Superior temporal gyrus (tissue), 1 donor: ENCODE results near the gene KIF9.
"Not testable (repeated sequence)": the region's sequence is repeated elsewhere in the genome, so short reads cannot be mapped to it uniquely, and the experiment has no call there.

ENCODE experiments used
- DNase-seq: peaks from one replicate; pipeline ENCODE4 v3.0.0-alpha.2; 2016; ENCODE audit errors: extremely low spot score

The KIF9 gene

DNA sequence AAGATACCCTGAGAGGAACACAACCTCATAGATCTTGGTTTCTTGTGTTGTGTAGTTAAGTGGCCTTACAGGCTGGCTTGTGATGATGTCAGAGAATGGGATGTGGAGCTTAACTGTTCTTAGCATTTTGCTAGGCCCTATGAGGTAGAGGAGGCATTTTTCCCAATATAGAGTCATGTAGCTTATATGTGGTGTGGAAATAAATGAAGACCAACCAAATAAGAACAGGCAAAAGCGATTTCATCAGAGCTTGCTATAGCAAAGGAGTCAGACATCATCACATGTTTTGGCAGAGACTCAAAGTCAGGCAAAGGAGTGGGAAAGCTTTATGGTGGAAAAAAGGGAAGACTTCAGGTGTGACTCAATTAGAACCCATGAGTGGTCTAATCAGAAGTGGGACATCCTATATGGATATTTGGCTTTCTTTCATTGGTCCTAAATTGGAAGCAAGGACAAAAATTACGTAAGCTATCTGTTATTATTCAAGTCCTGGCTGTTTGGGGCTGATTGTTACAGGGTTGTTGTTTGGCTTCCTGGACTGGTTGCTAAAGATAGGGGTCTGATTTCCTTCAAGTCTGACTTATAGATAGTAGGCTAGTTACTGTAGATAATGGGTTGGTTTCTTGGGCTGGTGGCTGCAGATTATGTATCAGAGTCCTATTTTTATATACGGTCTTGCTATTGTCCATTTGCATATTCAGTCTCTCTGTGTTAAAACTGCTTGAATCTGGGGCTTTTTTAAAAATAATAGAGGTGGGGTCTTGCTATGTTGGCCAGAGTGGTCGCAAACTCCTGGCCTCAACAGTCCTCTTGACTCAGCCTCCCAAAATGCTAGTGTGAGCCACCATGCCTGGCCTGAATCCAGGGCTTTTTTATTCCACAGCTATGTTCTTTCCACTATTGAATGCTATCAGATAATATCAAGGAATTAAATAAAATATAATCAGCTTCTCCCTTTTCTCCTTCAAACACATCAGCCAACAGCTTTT, 88.4 kb downstream of the KIF9 start:
- DNase-seq: no peak

DNA sequence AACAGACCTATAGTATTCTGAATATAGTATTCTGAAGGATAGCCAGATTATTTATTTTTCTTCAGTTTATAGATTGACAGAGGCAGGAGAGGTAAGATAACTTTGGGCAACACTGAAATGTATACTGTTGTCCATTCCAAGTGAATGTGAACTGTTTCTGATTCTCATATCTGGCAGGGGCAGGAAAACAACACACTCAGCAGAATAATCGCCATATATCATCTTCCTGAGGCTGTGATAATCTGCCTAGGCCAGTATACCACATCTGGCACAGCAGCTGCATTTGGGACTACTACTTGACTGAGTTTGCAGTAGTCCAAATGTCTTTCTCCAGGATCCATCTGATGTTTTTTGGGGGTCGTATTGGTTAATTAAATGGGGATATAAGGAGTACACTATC, 96.3 kb downstream of the KIF9 start:
- DNase-seq: no peak

DNA sequence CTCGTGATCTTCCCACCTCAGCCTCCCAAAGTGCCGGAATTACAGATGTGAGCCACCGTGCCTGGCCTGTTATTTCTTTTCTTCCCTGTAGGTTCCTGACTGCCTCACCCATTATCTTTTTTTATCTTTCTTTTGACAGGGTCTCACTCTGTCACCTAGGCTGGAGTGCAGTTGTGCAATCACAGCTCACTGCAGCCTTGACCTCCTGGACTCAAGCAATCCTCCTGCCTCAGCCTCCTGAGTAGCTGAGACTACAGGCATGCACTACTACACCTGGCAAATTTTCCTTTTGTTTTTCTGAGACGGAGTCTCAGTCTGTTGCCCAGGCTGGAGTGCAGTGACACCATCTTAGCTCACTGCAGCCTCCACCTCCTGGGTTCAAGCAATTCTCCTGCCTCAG, 100.9 kb downstream of the KIF9 start:
- not testable (repeated sequence) for DNase-seq

DNA sequence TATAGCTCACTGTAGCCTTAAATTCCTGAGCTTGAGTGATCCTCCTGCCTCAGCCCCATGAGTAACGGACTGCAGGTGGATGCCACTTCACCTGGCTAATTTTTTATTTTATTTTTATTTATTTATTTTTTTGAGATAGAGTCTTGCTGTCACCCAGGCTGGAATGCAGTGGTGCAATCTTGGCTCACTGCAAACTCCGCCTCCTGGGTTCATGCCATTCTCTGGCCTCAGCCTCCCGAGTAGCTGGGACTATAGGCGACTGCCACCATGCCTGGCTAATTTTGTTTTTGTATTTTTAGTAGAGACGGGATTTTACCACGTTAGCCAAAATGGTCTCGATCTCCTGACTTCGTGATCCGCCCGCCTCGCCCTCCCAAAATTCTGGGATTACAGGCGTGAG, 102.6 kb downstream of the KIF9 start:
- DNase-seq: not testable (repeated sequence)
